ENCODE measurements around the gene MAPK1IP1L.
"Not testable (repeated sequence)": the region's sequence is repeated elsewhere in the genome, so short reads cannot be mapped to it uniquely, and the experiment has no call there.

MAPK1IP1L gene

DNA sequence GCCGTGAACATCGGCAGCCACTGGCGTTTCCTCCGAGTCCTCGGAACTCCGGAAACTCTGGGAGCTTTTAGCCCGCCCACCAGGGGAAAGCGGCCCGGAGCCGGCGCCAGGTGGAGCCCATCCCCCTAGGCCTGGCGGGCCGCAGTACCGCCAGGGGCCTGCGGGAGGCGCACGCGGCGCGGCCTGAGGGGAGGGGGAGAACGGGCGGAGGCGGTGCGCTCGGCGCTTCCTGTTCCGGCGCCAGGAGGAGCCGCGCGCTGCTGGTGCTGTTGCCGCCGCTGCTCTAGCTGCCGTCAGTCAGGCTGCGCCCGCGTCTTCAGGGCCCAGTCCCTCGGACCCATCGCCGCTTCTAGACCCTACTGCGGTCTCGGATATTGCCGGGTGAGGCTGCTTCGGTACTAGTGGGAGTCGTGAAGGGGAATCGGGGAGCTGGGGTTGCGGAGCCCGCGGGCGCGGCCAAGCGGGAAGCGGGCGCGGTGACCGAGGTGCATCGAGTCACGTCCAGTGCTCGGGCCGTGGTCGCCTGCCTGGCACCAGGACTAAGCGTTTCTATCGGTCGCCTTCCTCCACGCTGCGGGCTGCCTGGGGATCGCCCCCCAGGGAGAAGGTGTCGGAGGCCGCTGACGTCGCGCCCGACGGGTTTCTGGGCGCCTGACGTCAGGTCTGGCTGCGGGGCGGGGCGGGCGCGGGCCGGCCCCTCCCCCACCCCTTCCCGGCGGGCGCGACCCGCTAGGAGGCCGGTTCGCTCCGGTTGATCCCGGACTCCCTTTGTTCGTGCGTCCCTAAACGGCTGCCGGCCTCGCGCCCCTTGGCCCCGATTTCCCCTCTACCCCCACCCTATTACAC is at the start of gene MAPK1IP1L:
Gene MAPK1IP1L, plus strand, starts transcription at position 225 of the 846 bp plus-strand sequence. CDS start 10,037 bp downstream, outside the sequence.
- DNase-seq (ENCODE audit: low read depth in 2 of 3, low spot score in 1 of 3), result peak; percentile 82 to 88 (median 86)

DNA sequence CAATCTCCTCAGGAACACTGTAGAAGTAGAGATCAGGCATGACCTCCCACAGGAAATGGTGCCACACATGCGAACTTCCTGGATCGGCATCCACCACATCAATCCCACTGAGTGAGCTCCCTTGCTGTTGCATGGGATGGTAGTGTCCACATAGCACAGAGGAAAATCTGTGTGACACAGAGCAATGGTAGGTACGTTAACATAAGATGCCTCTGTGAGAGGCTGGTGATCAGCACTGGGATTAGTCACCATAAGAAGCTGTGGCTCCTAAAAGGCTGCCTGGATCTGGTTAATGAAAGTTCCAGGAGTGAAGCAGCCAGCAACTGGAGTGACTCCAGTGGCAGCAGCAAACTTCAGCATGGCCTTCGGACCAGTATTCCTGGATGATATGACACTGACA is 46.4 kb upstream of the MAPK1IP1L start:
- no peak for DNase-seq (ENCODE audit: low read depth in 2 of 3, low spot score in 1 of 3)

DNA sequence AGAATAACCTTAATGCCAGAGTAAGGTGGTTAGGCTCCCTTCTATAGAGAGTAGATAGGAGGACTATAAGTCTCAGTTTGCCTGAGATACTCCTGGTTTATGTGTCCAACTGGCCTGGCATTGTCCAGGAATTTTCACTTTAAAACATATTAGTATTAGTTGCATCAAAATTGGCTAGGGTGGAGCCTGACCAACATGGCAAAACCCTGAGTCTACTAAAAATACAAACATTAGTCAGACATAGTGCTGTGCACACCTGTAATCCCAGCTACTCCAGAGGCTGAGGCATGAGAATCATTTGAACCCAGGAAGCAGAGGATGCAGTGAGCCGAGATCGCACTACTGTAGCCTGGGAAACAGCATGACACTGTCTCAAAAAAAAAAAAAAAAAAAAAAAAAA is 36.4 kb upstream of the MAPK1IP1L start:
- no peak for DNase-seq (ENCODE audit: low read depth in 2 of 3, low spot score in 1 of 3)

DNA sequence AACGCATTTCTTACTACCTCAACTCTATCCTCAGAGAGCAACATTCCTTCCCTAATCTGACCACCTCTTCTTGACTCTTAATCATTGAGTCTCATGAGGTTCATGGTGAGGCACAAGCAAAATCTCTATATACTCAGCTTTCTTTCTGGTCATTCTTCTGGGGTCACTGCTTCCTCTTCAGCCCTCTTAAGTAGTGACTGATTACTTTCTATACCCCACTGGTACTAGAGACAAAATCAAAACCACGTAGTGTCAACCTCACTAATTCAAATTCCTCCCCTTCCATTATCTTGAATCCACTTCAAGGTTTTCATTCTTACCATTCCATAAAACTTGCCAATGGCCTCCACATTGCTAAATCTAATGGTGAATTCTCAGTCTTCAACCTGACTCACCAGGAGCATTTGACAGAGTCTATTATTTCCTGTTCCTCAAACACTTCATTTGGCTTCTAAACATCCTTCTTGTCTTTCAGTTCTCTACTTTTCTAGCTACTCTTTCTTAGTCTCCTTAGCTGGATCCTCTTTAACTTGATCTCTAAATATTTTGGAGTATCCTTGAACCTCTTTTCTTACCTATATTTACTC is 31.4 kb upstream of the MAPK1IP1L start:
- no peak for DNase-seq (ENCODE audit: low read depth in 2 of 3, low spot score in 1 of 3)

DNA sequence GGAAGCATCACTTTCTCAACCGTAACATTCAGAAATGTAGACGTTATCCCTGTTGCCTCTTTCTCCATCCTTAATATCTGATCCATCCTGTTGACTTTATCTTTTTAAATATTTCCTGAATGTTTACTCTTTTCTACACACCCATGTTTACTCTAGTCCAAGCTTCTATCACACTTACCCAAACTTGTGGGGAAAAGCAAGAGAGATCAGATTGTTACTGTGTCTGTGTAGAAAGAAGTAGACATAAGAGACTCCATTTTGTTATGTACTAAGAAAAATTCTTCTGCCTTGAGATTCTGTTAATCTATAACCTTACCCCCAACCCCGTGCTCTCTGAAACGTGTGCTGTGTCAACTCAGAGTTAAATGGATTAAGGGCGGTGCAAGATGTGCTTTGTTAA is 27.1 kb upstream of the MAPK1IP1L start:
- not testable (repeated sequence) for DNase-seq (ENCODE audit: low read depth in 2 of 3, low spot score in 1 of 3)

DNA sequence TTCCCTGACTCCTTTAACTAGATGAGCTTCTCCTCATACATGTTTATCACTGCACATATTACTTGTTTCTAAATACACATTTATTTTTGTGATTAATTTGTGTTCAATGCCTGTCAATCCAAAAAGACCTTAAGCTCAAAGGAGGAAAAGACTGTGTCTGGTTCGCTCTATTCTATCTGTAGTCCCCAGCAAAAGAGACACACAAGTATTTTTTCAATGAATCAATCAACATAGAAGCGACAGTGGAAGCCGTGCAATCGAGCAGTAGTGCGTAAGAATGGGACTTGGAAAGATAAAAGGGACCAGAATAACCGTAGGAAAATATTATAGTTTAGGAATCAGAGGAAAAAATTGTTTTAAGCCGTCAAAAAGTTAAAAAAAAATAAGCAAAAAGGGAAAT is 25.5 kb upstream of the MAPK1IP1L start:
- no peak for DNase-seq (ENCODE audit: low read depth in 2 of 3, low spot score in 1 of 3)

DNA sequence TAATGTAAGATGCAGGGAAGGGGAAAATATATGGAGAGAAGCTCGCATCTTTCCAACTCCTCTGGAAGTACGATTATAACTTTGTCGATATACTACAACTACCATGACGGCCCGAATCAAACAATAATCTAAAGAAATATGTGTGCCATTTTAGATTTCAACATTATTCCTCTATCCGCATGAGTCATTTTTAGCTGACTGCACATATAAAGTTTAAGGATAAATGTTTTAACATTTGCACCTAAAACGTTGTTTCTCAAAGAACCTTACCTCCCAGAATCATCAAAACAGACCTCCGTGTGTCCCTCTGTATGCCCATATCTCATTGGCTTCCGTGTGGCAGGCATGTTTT is 25.0 kb upstream of the MAPK1IP1L start:
- no peak for DNase-seq (ENCODE audit: low read depth in 2 of 3, low spot score in 1 of 3)

DNA sequence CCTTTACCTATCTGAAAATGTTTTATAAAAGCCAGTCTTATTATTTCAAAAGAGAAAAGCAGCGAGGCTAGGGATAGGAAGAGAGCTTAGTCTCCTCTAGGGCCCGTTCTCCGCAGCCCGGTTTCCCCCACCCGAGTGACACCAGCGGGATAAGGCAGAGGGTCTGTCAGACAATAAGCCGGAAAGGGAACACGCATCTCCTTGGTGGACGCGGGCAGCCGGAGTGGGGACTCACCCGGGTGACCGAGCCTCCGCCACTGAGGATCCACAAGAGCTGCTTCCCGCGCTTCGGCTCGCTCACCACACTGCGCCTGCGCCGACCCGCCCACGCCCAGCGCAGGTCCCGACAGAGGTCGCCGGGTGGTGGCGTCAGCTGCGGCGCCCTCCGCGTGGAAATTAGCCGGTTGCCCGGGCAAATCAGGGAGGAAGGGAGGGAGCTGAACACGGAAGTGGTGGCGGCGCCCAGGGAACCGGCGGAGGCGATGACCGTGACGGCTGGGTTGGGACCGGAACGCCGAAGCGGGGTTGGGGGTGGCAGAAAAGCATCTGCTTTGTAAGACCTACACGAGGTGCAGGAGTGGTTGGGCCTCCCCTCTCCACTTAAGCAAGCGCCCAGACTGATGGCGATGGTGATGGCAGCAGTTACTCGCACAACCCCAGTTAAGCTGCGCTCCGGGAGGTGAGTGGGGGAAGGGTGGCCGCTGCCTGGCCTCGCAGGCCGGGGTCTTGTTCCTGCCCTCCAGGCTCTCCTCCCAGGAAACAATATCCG is 24.5 kb upstream of the MAPK1IP1L start, which contains the start of the genes SOCS4 and WDHD1:
Gene SOCS4, plus strand, starts transcription at position 444 of the 769 bp plus-strand sequence. CDS start 15,806 bp downstream, outside the sequence.
Gene WDHD1, minus strand, starts transcription at position 307 of the 769 bp plus-strand sequence. CDS start 312 bp downstream, outside the sequence.
- peak; percentile 96 to 97 (median 96) for DNase-seq (ENCODE audit: low read depth in 2 of 3, low spot score in 1 of 3)

DNA sequence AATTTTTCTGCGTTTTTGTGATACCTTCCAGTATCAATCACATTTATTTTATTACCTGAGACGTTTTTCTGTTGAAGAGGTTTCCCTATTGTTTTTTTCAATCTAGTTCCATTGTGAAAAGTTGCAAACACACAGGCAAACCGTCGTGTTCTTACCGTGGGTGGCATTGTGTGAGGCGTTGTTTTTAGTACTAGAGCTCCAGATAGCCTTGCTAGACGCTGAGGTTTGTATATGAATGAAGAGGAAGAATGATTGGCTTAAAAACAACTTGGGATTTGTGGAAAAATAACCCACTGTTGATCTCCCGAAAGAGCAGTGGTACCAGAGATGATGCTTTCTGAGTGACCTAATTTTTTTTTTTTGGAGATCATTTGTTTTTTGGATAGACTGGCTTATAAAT is 23.4 kb upstream of the MAPK1IP1L start:
- DNase-seq (ENCODE audit: low read depth in 2 of 3, low spot score in 1 of 3), result no peak

DNA sequence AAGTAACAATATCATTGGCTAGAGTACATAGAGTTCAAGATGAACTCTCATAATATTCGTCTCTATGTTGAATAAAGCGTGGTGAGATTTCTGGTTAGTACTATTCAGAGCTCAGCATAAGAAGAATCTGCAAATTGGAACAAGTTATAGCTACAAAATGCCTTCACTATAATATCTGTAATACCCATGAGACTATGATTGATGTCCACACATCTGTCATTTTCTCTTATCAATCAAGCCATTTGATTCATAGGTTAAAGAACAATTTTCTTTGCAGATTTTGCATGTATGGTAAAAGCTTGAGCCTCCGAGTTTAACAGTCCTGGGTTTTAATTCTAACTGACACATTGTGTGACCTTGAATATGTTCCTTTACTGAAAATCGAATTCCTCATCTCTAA is 23.0 kb upstream of the MAPK1IP1L start:
- DNase-seq (ENCODE audit: low read depth in 2 of 3, low spot score in 1 of 3), result no peak

DNA sequence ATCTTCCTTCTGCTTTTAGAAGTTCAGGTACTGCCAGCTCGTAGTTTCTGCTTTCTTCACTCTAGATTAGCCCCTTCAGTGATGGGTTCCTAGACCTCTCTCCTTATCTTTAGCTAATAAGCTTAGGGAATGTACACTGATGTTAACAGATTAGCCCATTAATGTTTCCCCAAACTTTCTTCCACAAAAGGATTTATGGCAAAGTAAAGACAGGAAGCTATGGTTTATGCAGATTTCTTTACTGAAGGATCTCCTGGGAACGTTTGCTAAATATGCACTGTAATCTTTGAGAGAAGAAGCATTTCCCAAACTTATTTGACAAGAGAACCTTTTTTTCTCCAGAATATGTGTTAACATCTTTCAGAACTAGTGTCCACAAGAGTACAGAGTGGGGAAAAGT is 20.3 kb upstream of the MAPK1IP1L start:
- no peak for DNase-seq (ENCODE audit: low read depth in 2 of 3, low spot score in 1 of 3)

DNA sequence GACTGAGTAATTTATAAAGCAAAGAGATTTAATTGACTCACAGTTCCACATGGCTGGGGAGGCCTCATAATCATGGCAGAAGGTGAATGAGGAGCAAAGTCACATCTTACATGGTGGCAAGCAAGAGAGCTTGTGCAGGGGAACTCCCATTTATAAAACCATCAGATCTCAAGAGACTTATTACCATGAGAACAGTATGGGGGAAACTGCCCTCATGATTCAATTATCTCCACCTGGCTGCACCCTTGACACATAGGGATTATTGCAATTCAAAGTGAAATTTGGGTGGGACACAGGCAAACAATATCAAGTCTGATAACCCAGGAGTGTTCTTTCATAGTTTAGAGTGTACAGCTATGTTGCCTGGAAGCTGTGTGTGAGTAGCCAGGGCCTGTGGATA is 13.5 kb upstream of the MAPK1IP1L start:
- DNase-seq (ENCODE audit: low read depth in 2 of 3, low spot score in 1 of 3), result not testable (repeated sequence)

DNA sequence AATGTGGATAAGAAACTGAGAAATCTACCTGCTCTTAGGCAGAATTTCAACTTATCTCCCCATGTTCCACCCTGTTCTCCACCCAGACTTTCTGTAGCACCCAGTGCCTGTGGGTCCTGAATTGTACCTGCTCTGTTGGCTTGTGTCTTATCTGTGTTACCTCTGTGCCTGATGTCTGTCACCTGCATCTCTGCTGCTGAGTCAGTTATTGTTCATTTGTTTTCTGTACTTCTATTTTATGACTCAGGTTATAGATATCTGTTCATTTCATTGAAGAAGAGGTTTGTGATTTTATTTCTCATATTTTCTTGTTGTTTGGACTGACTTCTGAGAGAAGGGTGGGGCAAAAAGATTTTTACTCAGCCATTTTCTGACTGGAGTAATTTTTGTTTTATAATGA is 12.7 kb upstream of the MAPK1IP1L start:
- DNase-seq (ENCODE audit: low read depth in 2 of 3, low spot score in 1 of 3), result no peak

DNA sequence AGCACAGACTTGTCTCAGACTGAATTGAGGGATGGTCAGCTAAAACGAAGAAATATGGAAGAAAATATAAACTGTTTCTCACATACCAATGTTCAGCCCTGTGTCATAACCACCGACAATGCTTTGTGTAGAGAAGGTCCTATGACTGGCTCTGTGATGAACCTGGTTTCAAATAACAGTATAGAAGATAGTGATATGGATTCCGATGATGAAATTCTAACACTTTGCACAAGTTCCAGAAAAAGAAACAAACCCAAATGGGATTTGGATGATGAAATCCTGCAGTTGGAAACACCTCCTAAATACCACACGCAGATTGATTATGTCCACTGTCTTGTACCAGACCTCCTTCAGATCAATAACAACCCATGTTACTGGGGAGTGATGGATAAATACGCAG is 7.9 kb upstream of the MAPK1IP1L start:
- no peak for DNase-seq (ENCODE audit: low read depth in 2 of 3, low spot score in 1 of 3)

DNA sequence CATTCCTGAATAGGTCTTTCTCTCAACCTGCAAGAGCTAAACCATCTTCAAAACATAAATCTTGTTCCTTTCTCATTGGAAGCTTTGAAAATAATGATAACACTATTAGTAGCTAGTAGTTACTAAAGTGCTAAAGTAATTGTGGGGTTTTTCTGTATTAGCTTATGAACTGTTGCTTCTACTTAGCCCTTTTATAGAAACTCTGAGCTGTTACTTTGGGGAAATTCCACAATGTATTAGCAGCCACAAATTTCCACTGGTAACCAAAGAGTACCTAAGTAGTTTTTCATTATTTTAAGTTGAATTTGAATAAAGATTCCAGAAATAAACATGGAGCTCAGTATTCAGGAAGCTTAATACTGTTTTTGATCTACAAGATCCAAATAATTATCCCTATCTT is 6.4 kb upstream of the MAPK1IP1L start:
- no peak for DNase-seq (ENCODE audit: low read depth in 2 of 3, low spot score in 1 of 3)

DNA sequence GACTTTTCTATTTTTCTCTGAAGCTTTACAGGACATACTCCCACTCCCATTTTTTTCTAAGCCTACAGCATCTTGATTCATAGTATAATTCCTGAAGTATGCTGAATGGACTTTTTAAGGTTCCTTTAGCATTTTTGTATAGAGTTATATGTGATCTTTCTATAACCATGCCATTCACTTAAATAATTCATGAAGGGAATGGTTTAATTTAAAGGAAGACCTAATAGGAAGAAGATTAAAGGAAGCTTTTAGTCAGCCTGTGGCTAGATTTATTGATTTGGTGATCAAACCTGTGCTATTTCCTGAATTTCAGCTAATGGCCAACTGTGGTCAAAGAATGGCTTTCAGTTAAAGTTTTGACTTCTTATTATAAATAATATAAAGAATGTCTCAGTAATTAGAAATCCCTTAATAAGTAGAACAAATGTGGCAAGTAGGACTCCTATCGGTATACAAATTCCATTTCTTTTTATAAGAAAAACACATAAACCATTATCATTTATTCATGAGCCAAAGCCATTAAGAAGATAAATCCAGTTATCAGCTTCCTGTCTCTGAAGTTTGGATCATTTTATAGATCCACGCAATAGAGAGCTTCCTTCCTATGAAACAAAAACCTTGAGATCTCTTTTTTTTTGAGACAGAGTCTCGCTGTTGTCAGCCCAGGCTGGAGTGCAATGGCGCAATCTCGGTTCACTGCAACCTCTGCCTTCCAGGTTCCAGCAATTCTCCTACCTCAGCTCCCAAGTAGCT is 4.0 kb upstream of the MAPK1IP1L start:
- DNase-seq (ENCODE audit: low read depth in 2 of 3, low spot score in 1 of 3), result no peak

DNA sequence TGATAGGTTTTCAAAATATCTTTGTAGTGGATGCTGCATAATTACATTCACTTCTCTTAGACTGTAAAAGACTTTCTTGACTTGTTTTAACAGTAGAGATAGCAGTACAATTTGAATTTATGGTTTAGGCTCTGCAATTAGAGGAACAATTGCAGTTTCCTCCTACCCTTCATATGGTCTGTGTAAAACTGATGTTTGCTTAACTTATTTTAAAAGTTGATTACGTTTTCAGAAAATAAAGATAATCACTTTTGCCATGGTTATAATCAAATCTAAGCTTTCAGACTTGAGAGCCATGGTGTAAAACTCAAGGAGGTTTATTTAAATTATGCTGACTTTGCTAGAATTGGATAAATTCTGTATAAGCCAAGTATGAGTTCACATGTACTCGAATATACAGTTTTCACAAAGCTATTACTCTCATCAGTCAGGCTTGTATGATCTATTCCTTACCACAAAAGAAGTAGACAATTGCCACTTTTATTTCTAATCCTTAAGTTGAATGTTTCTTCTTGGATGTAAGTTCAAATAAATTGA is 2.5 kb upstream of the MAPK1IP1L start:
- DNase-seq (ENCODE audit: low read depth in 2 of 3, low spot score in 1 of 3), result no peak

DNA sequence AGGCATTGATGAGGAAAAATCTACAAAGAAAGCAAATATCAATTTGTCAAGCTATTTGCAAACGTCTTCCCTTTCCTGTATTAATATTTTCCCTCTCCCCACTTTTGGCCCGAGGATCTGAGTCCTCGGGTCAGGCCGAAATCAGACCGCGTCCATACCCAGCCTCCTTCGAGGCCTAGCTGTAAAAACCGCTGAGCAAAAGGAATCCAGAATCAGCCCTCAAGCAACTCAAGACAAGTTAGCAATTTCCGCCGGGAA is 353 bp upstream of the MAPK1IP1L start:
- DNase-seq (ENCODE audit: low read depth in 2 of 3, low spot score in 1 of 3), result no peak

DNA sequence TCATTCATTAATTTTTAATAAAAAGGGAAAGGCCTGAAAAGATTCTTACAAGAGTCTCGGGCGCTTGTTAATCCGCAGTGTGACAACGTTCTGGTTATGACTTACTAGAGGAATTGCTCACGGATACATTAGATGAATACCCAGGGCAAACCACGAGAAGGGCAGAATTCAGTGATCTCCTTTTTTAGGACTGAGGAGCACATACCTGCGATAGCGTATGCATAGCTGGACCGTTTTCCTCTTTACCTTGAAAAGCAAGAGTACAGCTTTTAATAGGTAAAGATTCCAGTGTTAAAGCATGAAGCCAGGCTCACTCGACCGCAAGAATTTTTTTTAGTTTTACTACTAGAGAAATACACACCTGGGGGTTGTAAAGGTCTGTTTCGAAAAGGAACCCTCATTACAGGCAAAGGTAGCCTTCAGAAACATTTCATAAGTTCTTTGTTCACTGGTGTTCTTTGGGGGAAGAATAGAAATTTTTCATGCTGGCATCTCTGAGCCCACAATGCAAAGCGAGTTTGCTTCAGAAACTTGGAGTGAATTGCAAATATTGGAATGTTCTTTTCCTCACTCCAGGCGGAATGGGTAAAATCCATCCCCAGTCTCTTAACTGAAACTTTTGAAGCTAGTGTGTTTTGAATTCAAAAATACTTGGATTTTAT is 953 bp downstream of the MAPK1IP1L start:
- no peak for DNase-seq (ENCODE audit: low read depth in 2 of 3, low spot score in 1 of 3)

DNA sequence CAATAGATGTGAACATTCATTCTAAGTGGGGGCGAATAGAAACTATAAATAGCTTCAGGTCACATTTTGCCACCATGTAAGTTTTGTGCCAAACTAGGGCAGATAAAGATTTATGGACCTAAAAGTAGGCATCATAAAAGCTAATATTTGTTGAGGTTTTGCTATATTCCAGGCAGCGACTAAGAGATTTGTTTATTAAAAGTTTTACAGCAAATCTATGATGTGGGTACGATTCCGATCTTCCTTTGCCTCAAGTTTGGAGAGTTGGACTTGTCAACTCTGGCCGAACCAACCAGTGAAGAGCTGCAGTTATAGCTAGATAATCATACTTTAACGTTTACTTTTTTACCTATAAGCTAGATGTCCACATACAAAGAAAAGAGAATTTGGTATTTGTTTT is 1.6 kb downstream of the MAPK1IP1L start:
- DNase-seq (ENCODE audit: low read depth in 2 of 3, low spot score in 1 of 3), result no peak

DNA sequence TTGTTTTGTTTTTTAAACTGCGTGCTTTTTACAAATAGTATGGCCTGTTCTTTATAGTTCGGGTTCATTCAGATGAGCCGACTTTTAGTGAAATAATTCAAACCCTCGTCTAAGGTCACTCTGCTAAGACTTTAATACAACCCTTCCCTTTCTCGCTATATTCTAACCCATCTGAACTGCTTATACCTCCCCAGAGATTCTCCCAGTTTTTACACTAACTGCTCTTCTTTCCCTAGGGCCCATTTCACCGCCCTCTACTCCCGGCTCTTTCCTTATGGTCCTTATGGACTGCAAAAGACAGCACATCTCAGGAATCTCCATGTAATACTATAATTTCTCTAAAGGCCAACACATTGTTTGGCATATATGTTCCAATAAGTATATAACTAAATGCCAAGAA is 2.1 kb downstream of the MAPK1IP1L start:
- DNase-seq (ENCODE audit: low read depth in 2 of 3, low spot score in 1 of 3), result no peak
